Measurements from ENCODE around the gene OR2F2.

The OR2F2 gene

DNA sequence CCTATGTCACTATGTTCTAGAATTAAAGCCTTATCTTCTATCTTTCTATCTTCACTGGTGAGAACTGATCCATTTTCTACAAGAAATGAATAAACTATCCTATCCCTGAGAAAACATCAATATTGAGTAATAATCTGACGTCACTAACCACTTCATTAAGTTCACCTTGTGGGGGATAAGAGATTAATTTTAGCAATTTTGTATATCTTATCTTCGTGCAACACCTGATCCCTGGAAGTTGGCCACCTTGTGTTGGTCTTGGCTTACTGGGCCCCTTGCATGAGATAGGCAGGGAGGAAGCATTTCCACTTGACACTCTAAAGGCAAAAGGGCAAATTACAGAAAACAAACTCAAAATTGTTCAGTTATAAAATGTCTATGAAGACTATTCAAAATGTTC lies 45.0 kb downstream of the OR2F2 start:
- no peak for DNase-seq

- no peak for DNase-seq
Measured at GRCh38 chr7:143980746-143981510, 45.9 kb downstream of the OR2F2 start.

- DNase-seq = no peak
Measured at GRCh38 chr7:143983960-143984359, 48.9 kb downstream of the OR2F2 start.
